Brain microvascular endothelial cell (primary cell): Measurements from ENCODE around the gene ZNF692.

Source experiments
- DNase-seq: peaks from one replicate; pipeline ENCODE4 v3.0.0-alpha.2; 2020
- H3K27ac ChIP-seq: fragments of 250-450 bp; sonication (Bioruptor Pico); 2 replicates; pipeline ENCODE4 v1.5.1; 2020; ENCODE audit warnings: mild to moderate bottlenecking, moderate library complexity
- H3K27me3 ChIP-seq: fragments of 250-450 bp; sonication (Bioruptor Pico); replicated peaks from 2 replicates; pipeline ENCODE4 v1.5.1; 2020; ENCODE audit warnings: mild to moderate bottlenecking
- H3K36me3 ChIP-seq: fragments of 250-450 bp; sonication (Bioruptor Pico); replicated peaks from 2 replicates; pipeline ENCODE4 v1.5.1; 2020; ENCODE audit warnings: mild to moderate bottlenecking
- H3K4me3 ChIP-seq: 2 replicates; pipeline ENCODE4 v1.5.1; 2011; ENCODE audit warnings: low read depth, mild to moderate bottlenecking, control low read depth, low read length, moderate library complexity
- in situ Hi-C: cut with HindIII; loops from 2 replicates; pipeline ENCODE4 v1.10.0; 2017; ENCODE audit warnings: low sequenced_read_pairs, low pct_ligation_motif_present
- TF ChIP-seq, protein P1 (sequence below): IDR thresholded peaks from 2 replicates; pipeline ENCODE4 v1.5.1; 2011; ENCODE audit warnings: low read depth, mild to moderate bottlenecking, moderate library complexity, low read length, control low read depth, inconsistent platforms; ENCODE audit errors: missing control alignments

ZNF692 gene

DNA sequence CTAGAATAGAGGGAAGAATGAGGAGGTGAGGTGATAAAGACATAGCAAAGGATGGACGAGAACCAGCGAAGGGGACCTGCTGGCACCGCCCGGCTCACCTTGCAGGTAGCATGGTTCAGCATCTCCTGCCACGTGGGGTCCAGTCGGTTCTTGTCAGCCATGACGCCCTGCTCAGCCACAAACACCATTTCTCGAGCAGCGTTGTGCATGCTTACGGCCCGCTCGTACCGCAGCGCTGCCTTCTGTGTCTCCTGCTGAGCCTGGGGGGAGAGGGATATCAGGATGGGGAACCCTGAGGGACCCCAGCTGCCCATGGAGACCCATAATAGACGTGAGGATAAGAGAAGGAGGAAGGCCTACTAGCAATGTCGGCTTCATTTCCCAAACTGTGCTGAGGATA lies 44.5 kb downstream of the ZNF692 start:
- Histone ChIP-seq H3K27ac (no peak overlapping the region), H3K36me3 (peaks cover 54% of the 10 kb centered on the region), H3K27me3 (no peaks in the 10 kb centered on the region), H3K4me3 (no peak overlapping the region)
- TF ChIP-seq, protein P1, sequence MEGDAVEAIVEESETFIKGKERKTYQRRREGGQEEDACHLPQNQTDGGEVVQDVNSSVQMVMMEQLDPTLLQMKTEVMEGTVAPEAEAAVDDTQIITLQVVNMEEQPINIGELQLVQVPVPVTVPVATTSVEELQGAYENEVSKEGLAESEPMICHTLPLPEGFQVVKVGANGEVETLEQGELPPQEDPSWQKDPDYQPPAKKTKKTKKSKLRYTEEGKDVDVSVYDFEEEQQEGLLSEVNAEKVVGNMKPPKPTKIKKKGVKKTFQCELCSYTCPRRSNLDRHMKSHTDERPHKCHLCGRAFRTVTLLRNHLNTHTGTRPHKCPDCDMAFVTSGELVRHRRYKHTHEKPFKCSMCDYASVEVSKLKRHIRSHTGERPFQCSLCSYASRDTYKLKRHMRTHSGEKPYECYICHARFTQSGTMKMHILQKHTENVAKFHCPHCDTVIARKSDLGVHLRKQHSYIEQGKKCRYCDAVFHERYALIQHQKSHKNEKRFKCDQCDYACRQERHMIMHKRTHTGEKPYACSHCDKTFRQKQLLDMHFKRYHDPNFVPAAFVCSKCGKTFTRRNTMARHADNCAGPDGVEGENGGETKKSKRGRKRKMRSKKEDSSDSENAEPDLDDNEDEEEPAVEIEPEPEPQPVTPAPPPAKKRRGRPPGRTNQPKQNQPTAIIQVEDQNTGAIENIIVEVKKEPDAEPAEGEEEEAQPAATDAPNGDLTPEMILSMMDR, result no peak
- in situ Hi-C loops, result no loop called here
- no peak for DNase-seq

DNA sequence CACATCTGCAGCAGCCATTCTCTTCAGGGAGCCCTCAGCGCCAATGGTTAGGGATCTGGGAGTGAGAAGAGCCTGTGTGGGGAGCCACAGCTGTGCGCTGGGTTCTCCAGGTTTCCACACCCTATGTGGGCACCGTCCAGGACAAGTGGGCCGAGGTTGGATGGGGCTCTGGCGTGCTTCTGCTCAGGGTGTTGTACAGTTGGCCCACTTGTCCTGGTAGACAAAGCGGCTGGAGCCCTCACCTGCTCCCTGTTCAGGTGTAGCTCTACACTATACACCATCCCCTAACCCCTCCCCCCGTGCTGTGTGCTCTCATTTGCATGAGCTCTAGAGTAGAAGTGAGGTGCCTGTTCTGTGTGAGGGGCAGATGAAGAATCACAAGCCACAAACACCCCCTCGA lies 45.3 kb downstream of the ZNF692 start:
- H3K4me3 ChIP-seq, result no peak overlapping the region
- no peak overlapping the region for H3K27ac ChIP-seq
- TF ChIP-seq, protein P1, result no peak
- no peaks in the 10 kb centered on the region for H3K27me3 ChIP-seq
- no peak for DNase-seq
- H3K36me3 ChIP-seq, result peaks cover 49% of the 10 kb centered on the region
- in situ Hi-C loops, result no loop called here

DNA sequence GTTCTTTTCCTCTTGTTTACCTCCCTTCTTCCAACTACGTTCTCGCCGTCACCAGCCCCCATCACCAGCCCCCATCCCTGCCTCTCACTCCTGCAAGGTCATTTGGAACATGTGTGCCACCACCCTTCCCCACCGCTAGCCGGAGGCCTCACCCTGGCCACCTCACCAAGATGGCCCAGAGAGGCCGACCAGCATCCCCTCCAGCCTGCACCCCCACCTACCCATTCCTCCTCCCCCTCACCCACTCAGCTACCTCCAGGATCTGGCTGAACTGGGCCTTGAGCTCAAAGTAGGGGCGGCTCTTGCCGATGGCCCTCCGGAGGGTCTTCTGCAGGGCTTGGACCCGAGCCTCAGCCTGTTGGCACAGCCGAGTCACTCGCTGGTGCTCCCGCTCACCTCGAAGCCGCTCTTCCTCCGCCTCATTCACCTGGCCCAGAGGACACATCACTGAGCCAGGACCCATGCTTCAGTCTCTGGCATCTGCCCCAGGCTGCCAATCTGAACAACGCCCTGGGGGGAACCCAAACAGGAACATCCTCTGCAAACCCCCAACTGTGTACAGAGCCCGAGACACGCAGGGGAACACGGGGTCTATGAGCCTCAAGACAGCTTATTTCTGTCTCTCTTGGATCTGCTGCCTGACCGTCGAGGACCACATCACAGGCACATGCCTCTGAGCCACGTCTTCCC lies 46.0 kb downstream of the ZNF692 start:
- H3K36me3 ChIP-seq, result peaks cover 49% of the 10 kb centered on the region
- H3K4me3 ChIP-seq, result no peak overlapping the region
- in situ Hi-C loops, result no loop called here

DNA sequence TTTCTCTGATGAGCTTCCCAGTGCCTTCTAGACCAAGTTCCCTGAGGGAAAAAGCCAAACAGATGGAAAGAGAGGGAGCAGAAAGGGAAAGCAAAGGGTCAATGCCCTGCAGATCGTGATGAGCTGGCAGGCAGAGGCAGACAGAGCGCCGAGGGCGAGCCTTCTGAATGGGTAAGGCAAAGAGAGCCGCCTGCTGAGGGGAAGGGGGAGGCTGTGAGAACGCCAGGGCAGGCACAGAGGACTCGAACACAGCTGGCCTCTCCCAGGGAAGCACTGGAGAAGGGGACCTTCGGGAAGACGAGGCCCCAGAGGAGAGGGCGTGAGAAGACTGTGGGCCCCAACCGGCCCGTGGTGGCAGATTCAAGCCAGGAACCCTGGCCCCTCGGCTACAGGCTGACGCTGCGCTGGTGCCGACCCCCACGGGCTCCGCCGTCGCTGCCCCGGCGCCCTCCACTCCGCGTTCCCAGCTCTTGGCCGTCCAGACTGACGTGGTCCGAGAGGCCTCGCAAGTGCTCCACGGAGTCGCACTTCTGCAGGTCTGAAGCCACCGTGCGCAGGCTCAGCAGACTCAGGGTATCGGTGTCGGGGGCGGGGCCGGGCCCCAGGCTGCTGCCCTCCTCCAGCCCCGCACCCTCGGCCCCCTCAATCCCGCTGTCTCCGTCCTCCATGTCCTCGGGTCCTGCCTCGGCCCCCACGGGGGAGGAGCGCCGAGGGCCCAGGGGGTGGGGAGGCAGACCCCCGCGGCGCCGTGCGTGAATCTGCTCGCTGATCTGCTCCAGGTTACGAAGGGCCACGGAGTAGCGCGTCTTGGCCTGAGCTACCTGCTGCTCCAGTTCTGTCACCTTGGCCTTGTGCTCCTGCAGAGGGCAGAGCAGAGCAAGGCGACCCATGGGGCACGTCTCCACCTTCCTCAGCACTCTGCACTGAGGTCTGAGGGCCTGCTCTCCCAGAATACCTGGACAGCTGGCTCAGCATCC lies 47.1 kb downstream of the ZNF692 start:
- H3K36me3 ChIP-seq, result peaks cover 47% of the 10 kb centered on the region
- TF ChIP-seq, protein P1, result peak; percentile 29

More for the DNA sequence above, 46.0 kb downstream of the ZNF692 start:
- H3K27ac ChIP-seq, result no peak overlapping the region
- no peaks in the 10 kb centered on the region for H3K27me3 ChIP-seq
- TF ChIP-seq, protein P1, result no peak
- DNase-seq, result no peak

DNA sequence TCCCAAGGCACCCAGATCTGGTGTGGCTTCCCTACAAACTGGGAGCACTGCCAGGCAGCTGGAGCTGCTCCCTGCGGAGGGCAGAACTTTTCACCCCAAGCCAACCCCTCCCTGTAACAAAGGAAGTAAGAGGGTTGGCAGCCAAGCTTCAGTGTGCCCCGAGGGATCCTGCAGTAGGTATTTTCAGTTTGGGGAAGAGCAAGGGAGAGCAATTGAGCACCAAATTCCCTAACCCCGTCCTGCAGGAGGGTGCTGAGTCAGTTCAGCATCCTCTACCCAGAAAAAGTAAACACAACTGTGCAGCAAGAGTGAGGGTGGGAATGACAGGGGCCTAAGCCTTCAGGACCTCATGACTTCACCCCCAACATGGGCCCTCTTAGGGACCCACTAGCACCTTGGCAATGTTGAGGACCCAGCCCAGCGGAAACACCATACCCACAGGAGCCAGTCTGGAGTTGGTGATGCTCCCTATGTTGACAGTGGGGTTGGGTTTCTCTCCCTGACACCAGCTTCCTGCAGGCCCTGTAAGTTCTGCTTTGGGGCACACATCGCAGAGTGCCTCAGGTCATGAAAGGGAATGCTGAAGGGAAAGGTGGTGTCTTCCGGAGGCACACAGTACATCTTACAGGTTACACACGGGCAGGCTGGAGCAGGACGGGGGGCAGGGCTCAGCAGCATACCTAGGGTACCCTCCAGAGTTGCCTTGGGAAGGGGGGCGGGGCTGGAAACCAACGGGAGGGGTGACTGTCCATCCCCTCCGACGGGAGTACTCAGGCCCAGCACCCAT lies 48.0 kb downstream of the ZNF692 start:
- in situ Hi-C loops, result no loop called here
- H3K27me3 ChIP-seq, result no peaks in the 10 kb centered on the region
- TF ChIP-seq, protein P1, result no peak
- H3K36me3 ChIP-seq, result peaks cover 40% of the 10 kb centered on the region
- DNase-seq, result no peak
- H3K4me3 ChIP-seq, result no peak overlapping the region
- no peak overlapping the region for H3K27ac ChIP-seq

More for the DNA sequence above, 47.1 kb downstream of the ZNF692 start:
- no peaks in the 10 kb centered on the region for H3K27me3 ChIP-seq
- H3K27ac ChIP-seq, result no peak overlapping the region
- no peak overlapping the region for H3K4me3 ChIP-seq
- DNase-seq, result no peak
- in situ Hi-C loops, result no loop called here
